D721Med (cell line): ENCODE measurements around the gene MARCHF2.

Experiments used
- DNase-seq: peaks from one replicate; pipeline ENCODE4 v3.0.0; 2011; ENCODE audit warnings: low spot score; ENCODE audit not compliant: insufficient read length
- FAIRE-seq: peaks from 2 replicates; lab custom pipeline; 2011; peaks lifted over from hg19 to GRCh38; lab: Jason Lieb, UNC
- CTCF ChIP-seq: IDR thresholded peaks from 2 replicates; pipeline ENCODE4 v1.5.1; 2012; ENCODE audit warnings: mild to moderate bottlenecking, control low read depth; ENCODE audit not compliant: insufficient read depth; ENCODE audit errors: missing control alignments

MARCHF2 gene

GRCh38 chr19:8446061-8446709 lies 33.1 kb downstream of the MARCHF2 start:
- TF ChIP-seq CTCF, result no peak
- FAIRE-seq (no peak), DNase-seq (no peak)

- no peak for TF ChIP-seq CTCF
- FAIRE-seq (no peak), DNase-seq (no peak)
Observed at GRCh38 chr19:8449830-8450229, 36.7 kb downstream of the MARCHF2 start.

GRCh38 chr19:8451377-8451776 lies 38.3 kb downstream of the MARCHF2 start:
- TF ChIP-seq CTCF, result no peak
- FAIRE-seq (no peak), DNase-seq (no peak)

GRCh38 chr19:8451885-8452284 lies 38.8 kb downstream of the MARCHF2 start:
- TF ChIP-seq CTCF, result no peak
- FAIRE-seq, result peak; percentile 96
- peak; percentile 52 for DNase-seq

- DNase-seq (no peak), FAIRE-seq (no peak)
- no peak for TF ChIP-seq CTCF
Observed at GRCh38 chr19:8452446-8453123, 39.5 kb downstream of the MARCHF2 start.

- no peak for FAIRE-seq
- DNase-seq, result no peak
- no peak for TF ChIP-seq CTCF
Observed at GRCh38 chr19:8453616-8454015, 40.5 kb downstream of the MARCHF2 start.

- no peak for FAIRE-seq
- DNase-seq, result no peak
- no peak for TF ChIP-seq CTCF
Observed at GRCh38 chr19:8454218-8454617, 41.1 kb downstream of the MARCHF2 start.
